ENCODE results near the gene EXOC3L1. TPM values are rescaled to one million over a fixed set of nuclear protein-coding genes. Genes with fewer than 3 reads are reported as not detected.

EXOC3L1 gene
- total RNA-seq, 6 donors from 2014 or later, result 4.6 to 20.8 (median 10.8) TPM

DNA sequence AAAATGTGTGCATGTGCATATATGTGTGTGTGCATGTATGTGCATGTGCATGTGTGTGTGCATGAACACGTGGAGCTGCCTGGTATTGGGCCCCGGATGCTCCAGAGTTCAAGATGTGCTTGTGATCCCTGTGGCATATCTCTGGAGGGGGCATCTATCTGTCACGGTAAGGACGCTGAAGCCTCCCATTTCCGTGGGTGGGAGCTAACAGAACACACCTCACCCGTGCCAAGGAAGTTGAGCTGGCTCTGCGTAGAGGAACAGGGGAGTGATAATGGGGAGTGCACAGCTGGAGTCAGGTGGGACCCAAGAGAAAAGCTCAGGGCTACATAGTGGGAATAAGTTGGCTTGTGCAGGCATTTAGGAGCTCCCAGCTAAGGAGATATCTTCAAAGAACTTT lies 21.7 kb upstream of the EXOC3L1 start:
- Histone ChIP-seq H3K36me3 (peaks cover 0 to 7% (median 0%) of the 10 kb centered on the region in 4 donors), H3K4me1 (peaks cover 10 to 24% (median 21%) of the 10 kb centered on the region in 4 donors), H3K27ac (no peak overlapping the region), H3K27me3 (no peaks in the 10 kb centered on the region), H3K4me3 (no peak overlapping the region), H3K9me3 (no peaks in the 10 kb centered on the region)
- DNase-seq, result no peak
- ATAC-seq (ENCODE audit: low FRiP score in 2 of 2), result no peak
- 74 to 83% methylated on average over 7 of the region's 7 CpGs for WGBS, 2 donors
- no peak for TF ChIP-seq EP300 (IDR thresholded peaks at IDR 0.05)
- TF ChIP-seq POLR2AphosphoS5 (IDR thresholded peaks at IDR 0.05), result no peak

- Histone ChIP-seq H3K4me1 (peaks cover 0 to 14% (median 8%) of the 10 kb centered on the region in 4 donors), H3K9me3 (no peaks in the 10 kb centered on the region), H3K4me3 (no peak overlapping the region), H3K36me3 (peaks cover 0 to 12% (median 0%) of the 10 kb centered on the region in 4 donors), H3K27me3 (no peaks in the 10 kb centered on the region), H3K27ac (no peak overlapping the region)
- ATAC-seq (ENCODE audit: low FRiP score in 2 of 2), result no peak
- WGBS, 2 donors, result 92 to 93% methylated on average over 9 to 25 of the region's 25 CpGs
- DNase-seq, result peak in 1 of 2 donors; percentile 66
- no peak for TF ChIP-seq POLR2A (IDR thresholded peaks at IDR 0.05)
- no peak for TF ChIP-seq POLR2AphosphoS5 (IDR thresholded peaks at IDR 0.05)
- TF ChIP-seq, protein P1, sequence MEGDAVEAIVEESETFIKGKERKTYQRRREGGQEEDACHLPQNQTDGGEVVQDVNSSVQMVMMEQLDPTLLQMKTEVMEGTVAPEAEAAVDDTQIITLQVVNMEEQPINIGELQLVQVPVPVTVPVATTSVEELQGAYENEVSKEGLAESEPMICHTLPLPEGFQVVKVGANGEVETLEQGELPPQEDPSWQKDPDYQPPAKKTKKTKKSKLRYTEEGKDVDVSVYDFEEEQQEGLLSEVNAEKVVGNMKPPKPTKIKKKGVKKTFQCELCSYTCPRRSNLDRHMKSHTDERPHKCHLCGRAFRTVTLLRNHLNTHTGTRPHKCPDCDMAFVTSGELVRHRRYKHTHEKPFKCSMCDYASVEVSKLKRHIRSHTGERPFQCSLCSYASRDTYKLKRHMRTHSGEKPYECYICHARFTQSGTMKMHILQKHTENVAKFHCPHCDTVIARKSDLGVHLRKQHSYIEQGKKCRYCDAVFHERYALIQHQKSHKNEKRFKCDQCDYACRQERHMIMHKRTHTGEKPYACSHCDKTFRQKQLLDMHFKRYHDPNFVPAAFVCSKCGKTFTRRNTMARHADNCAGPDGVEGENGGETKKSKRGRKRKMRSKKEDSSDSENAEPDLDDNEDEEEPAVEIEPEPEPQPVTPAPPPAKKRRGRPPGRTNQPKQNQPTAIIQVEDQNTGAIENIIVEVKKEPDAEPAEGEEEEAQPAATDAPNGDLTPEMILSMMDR (IDR thresholded peaks at IDR 0.05), result no peak
These were observed 20.4 kb upstream of the EXOC3L1 start for GRCh38 chr16:67210069-67210937.

GRCh38 chr16:67209565-67209964 lies 19.6 kb upstream of the EXOC3L1 start:
- Histone ChIP-seq H3K4me3 (no peak overlapping the region), H3K4me1 (peaks cover 0 to 14% (median 4%) of the 10 kb centered on the region in 4 donors), H3K36me3 (peaks cover 0 to 16% (median under 1%) of the 10 kb centered on the region in 4 donors), H3K27me3 (no peaks in the 10 kb centered on the region), H3K27ac (no peak overlapping the region), H3K9me3 (no peaks in the 10 kb centered on the region)
- DNase-seq (no peak), ATAC-seq (ENCODE audit: low FRiP score in 2 of 2) (no peak)
- WGBS, 2 donors, result 87% methylated on average over 8 of the region's 8 CpGs
- TF ChIP-seq POLR2AphosphoS5 (IDR thresholded peaks at IDR 0.05) (no peak), EP300 (IDR thresholded peaks at IDR 0.05) (no peak), POLR2A (IDR thresholded peaks at IDR 0.05) (no peak)
- TF ChIP-seq, protein P1 (IDR thresholded peaks at IDR 0.05), result no peak

- Histone ChIP-seq H3K9me3 (no peaks in the 10 kb centered on the region), H3K27me3 (no peaks in the 10 kb centered on the region), H3K4me3 (no peak overlapping the region), H3K36me3 (peaks cover 5 to 28% (median 13%) of the 10 kb centered on the region in 4 donors), H3K4me1 (peaks cover 0 to 11% (median 4%) of the 10 kb centered on the region in 4 donors), H3K27ac (no peak overlapping the region)
- ATAC-seq (ENCODE audit: low FRiP score in 2 of 2) (no peak), DNase-seq (no peak)
- TF ChIP-seq EP300 (IDR thresholded peaks at IDR 0.05) (no peak), POLR2A (IDR thresholded peaks at IDR 0.05) (no peak), POLR2AphosphoS5 (IDR thresholded peaks at IDR 0.05) (no peak)
- TF ChIP-seq, protein P1 (IDR thresholded peaks at IDR 0.05), result no peak
- 90 to 95% methylated on average over 6 to 11 of the region's 11 CpGs for WGBS, 2 donors
These were observed 18.4 kb upstream of the EXOC3L1 start for GRCh38 chr16:67208154-67208896.
